ENCODE data around the gene POLR3G.

Gene POLR3G

DNA sequence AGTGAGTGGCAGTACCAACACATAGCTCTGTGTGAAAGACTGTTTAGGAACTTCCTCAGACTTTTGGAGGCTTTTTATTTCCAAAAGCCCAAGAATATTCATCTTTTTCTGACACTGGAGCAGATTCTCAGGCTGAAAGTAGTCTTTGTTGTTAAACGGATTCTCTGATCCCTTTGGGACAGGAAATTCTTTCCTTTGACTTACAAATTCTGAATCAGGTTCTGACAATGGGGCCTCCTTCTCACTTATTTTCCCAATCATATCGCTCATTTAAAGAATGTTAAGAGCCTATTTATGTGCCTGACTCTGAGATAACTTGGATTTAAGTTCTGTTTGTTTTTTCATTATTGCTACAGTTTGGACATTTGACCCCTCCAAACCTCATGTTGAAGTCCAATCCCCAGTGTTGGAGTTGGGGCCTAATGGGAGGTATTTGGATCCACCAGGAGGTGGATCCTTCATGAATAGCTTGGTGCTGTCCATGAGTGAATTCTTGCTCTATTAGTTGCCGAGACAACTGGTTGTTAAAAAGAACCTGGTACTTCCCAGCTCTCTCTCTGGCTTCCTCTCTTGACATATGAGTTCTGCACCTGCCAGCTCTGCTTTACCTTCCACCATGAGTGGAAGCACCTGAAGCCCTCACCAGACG is 79.8 kb downstream of the POLR3G start:
- DNase-seq = no peak

DNA sequence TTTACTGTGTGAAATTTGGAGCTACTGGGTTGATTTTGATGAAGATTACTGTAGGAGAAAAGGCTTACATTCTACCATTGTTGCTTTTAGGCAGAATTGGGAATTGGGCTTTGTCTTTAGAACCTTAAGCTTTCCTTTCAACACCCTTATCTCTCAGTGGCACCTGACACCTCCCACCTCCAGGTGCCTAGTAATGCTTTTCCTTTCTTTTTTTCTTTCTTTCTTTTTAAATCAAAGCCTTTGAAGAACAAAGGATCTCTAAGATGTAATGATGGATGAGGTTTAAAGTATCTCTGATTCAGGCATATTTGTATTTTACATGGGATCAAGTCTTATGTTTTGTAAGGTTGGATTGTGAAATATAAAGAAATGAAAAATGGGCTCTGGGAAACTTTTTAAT is 81.0 kb downstream of the POLR3G start:
- DNase-seq = no peak

GRCh38 chr5:90557391-90557790 is 82.7 kb downstream of the POLR3G start:
- no peak for DNase-seq

DNA sequence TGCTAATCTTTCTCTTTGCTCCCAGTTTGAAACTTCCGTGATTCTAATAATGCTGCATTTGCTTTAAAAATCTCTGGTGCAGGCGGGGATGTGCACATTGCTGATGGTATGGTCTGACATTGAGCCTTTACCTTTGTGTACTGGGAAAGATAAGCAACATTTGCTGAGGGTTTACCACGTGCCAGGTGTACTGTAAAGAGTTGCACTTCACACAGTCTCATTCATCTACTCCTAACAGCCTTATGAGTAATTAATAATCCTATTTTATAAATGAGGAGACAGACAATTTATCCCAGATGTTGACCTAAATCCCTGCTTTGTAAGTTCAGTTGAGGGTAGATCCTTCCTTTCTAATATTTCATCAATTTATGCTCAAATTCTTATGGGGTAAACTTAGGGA is 83.2 kb downstream of the POLR3G start:
- DNase-seq = no peak

DNA sequence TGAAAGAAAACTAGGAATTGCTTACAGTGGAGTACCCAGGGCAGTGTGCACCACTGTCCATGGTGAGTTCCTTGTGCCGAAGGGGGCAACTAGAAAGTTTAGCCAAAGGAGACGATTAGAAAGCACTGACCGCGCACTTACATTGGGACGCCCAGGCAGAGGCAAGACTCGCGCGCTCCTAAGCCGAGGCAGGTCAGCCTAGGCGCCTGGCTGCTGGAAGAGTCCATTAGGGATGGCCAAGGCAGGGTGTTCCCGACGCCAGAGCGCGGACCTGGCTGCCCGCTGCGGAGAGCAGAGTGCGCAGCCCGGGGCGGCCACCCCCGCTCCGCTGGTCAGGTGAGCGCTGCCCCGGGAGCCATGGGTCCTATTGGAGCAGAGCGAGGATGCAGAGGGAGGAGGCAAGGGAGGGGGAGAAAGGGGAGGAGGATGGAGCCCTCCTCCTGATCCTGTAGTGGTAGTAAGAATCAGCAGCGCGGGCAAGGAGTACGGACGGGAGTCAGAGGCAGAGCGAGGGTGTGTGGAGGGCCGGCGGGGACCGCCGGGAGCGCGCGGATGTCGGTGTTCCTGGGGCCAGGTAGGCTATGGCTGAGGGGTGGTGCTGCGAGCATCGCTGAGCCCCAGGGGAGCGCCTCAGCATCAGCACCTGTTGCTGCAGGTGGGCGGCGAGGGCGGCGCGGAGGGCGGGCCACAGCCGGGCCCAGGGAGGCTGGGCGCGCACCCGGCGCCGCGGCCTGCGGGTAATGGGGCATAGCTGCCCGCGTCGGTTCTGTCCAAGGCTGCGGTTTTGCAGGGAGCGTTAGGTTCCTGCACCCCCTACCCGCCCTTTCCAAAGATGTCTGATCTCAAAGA is 83.9 kb downstream of the POLR3G start, which contains the start of gene ADGRV1:
Gene ADGRV1, plus strand, starts transcription at position 454 of the 849 bp plus-strand sequence. Its CDS starts 99 bp downstream, at position 553.
- DNase-seq = no peak

- no peak for DNase-seq
These were observed 86.1 kb downstream of the POLR3G start for GRCh38 chr5:90560771-90561170.

GRCh38 chr5:90561766-90562165 is 87.1 kb downstream of the POLR3G start:
- no peak for DNase-seq

GRCh38 chr5:90562341-90562740 is 87.7 kb downstream of the POLR3G start:
- no peak for DNase-seq

- DNase-seq = no peak
These were observed 88.4 kb downstream of the POLR3G start for GRCh38 chr5:90563108-90563507.
